ENCODE results near the gene LDLRAD4.

Gene LDLRAD4

GRCh38 chr18:13420969-13421686 is 202.6 kb downstream of the LDLRAD4 start:
- H3K27ac ChIP-seq (ENCODE audit: low read length, poor library complexity, severe bottlenecking) = no peak overlapping the region
- H3K23ac ChIP-seq (ENCODE audit: low read length in 2 of 2) = no peak overlapping the region
- DNase-seq = no peak
- no peak overlapping the region for H2BK15ac ChIP-seq (ENCODE audit: low read depth, poor library complexity, severe bottlenecking)
- no peaks in the 10 kb centered on the region for H3K4me1 ChIP-seq (ENCODE audit: control insufficient read depth, insufficient read depth, low read depth, low read length)
- no peaks in the 10 kb centered on the region for H3K9me3 ChIP-seq (ENCODE audit: control insufficient read depth, low read length)
- H3K36me3 ChIP-seq (ENCODE audit: control insufficient read depth in 1 of 2, insufficient read depth in 2 of 2, low read depth in 1 of 2, low read length in 2 of 2) = no peaks in the 10 kb centered on the region
- no peak overlapping the region for H2BK12ac ChIP-seq (ENCODE audit: low read length in 2 of 2)
- H2AK5ac ChIP-seq (ENCODE audit: low read length, severe bottlenecking) = no peak overlapping the region
- H3K27me3 ChIP-seq (ENCODE audit: control insufficient read depth in 1 of 2, insufficient read depth in 1 of 2, low read length in 2 of 2) = no peaks in the 10 kb centered on the region
- H2BK5ac ChIP-seq (ENCODE audit: low read depth, low read length, poor library complexity, severe bottlenecking) = no peak overlapping the region
- H4K91ac ChIP-seq (ENCODE audit: low read length) = no peak overlapping the region
- no peak overlapping the region for H3K14ac ChIP-seq (ENCODE audit: low read length in 2 of 2)
- WGBS = 87% methylated on average over 19 of the region's 19 CpGs
- no peak overlapping the region for H3K18ac ChIP-seq (ENCODE audit: low read depth in 1 of 2, low read length in 2 of 2)
- H3K79me1 ChIP-seq (replicated peaks; ENCODE audit: low read length, poor library complexity, severe bottlenecking) = no peaks in the 10 kb centered on the region
- H3K4ac ChIP-seq (ENCODE audit: low read depth in 1 of 2, low read length in 2 of 2) = no peak overlapping the region
- H3K9ac ChIP-seq (ENCODE audit: low read length) = no peak overlapping the region
- H2AFZ ChIP-seq (ENCODE audit: low read depth, low read length) = no peak overlapping the region
- H3K4me2 ChIP-seq (ENCODE audit: low read length, poor library complexity, severe bottlenecking) = no peak overlapping the region
- H2BK120ac ChIP-seq (ENCODE audit: low read depth, low read length) = no peak overlapping the region
- no peak overlapping the region for H3K4me3 ChIP-seq (ENCODE audit: insufficient read depth in 1 of 2, low read depth in 1 of 2, low read length in 2 of 2)
- no peak overlapping the region for H4K8ac ChIP-seq (ENCODE audit: low read length)

DNA sequence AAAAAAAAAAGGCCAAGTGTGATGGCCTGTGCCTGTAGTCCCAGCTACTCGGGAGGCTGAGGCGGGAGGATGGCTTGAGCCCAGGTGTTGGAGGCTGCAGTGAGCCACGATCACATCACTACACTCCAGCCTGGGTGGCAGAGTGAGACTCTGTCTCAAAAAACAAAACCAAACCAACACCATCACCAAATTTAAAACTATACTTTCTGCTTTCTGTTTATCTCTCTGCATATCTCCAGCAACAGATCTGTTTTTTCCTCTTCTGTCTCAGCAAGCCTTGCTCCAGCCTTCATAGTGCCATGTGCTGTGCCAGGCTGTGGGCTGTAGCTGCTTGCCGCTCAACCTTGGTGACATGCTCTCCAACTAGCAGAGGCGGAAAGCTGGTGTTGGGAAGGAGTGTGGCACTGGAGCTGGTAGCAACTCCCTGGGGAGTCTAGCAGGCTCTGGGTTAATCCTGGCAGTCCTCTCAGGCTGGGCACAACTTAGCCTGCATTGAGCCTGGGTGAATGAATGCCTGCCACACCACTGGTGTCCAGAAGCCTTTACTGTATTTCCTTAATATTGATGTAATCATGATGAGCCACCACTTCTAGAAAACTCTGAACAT is 204.1 kb downstream of the LDLRAD4 start:
- H2BK120ac ChIP-seq (ENCODE audit: low read depth, low read length) = no peak overlapping the region
- H3K36me3 ChIP-seq (ENCODE audit: control insufficient read depth in 1 of 2, insufficient read depth in 2 of 2, low read depth in 1 of 2, low read length in 2 of 2) = no peaks in the 10 kb centered on the region
- H3K4me1 ChIP-seq (ENCODE audit: control insufficient read depth, insufficient read depth, low read depth, low read length) = no peaks in the 10 kb centered on the region
- no peaks in the 10 kb centered on the region for H3K9me3 ChIP-seq (ENCODE audit: control insufficient read depth, low read length)
- H3K79me1 ChIP-seq (replicated peaks; ENCODE audit: low read length, poor library complexity, severe bottlenecking) = no peaks in the 10 kb centered on the region
- no peak overlapping the region for H2AK5ac ChIP-seq (ENCODE audit: low read length, severe bottlenecking)
- no peak overlapping the region for H3K9ac ChIP-seq (ENCODE audit: low read length)
- no peak overlapping the region for H3K4me3 ChIP-seq (ENCODE audit: insufficient read depth in 1 of 2, low read depth in 1 of 2, low read length in 2 of 2)
- H2BK5ac ChIP-seq (ENCODE audit: low read depth, low read length, poor library complexity, severe bottlenecking) = no peak overlapping the region
- no peak overlapping the region for H3K14ac ChIP-seq (ENCODE audit: low read length in 2 of 2)
- DNase-seq = no peak
- no peak overlapping the region for H2BK15ac ChIP-seq (ENCODE audit: low read depth, poor library complexity, severe bottlenecking)
- H3K18ac ChIP-seq (ENCODE audit: low read depth in 1 of 2, low read length in 2 of 2) = no peak overlapping the region
- 83% methylated on average over 5 of the region's 5 CpGs for WGBS
- no peak overlapping the region for H3K4ac ChIP-seq (ENCODE audit: low read depth in 1 of 2, low read length in 2 of 2)
- no peak overlapping the region for H4K91ac ChIP-seq (ENCODE audit: low read length)
- H3K23ac ChIP-seq (ENCODE audit: low read length in 2 of 2) = no peak overlapping the region
- H2BK12ac ChIP-seq (ENCODE audit: low read length in 2 of 2) = no peak overlapping the region
- no peak overlapping the region for H3K27ac ChIP-seq (ENCODE audit: low read length, poor library complexity, severe bottlenecking)
- no peak overlapping the region for H2AFZ ChIP-seq (ENCODE audit: low read depth, low read length)
- H4K8ac ChIP-seq (ENCODE audit: low read length) = no peak overlapping the region
- no peaks in the 10 kb centered on the region for H3K27me3 ChIP-seq (ENCODE audit: control insufficient read depth in 1 of 2, insufficient read depth in 1 of 2, low read length in 2 of 2)
- H3K4me2 ChIP-seq (ENCODE audit: low read length, poor library complexity, severe bottlenecking) = no peak overlapping the region

GRCh38 chr18:13423352-13423751 is 204.8 kb downstream of the LDLRAD4 start:
- no peak overlapping the region for H2AFZ ChIP-seq (ENCODE audit: low read depth, low read length)
- H2BK12ac ChIP-seq (ENCODE audit: low read length in 2 of 2) = no peak overlapping the region
- no peak overlapping the region for H2AK5ac ChIP-seq (ENCODE audit: low read length, severe bottlenecking)
- H3K23ac ChIP-seq (ENCODE audit: low read length in 2 of 2) = no peak overlapping the region
- H3K4me3 ChIP-seq (ENCODE audit: insufficient read depth in 1 of 2, low read depth in 1 of 2, low read length in 2 of 2) = no peak overlapping the region
- DNase-seq = no peak
- H3K9ac ChIP-seq (ENCODE audit: low read length) = no peak overlapping the region
- H3K4ac ChIP-seq (ENCODE audit: low read depth in 1 of 2, low read length in 2 of 2) = no peak overlapping the region
- no peak overlapping the region for H2BK120ac ChIP-seq (ENCODE audit: low read depth, low read length)
- H3K14ac ChIP-seq (ENCODE audit: low read length in 2 of 2) = no peak overlapping the region
- no peak overlapping the region for H3K4me2 ChIP-seq (ENCODE audit: low read length, poor library complexity, severe bottlenecking)
- no peak overlapping the region for H3K18ac ChIP-seq (ENCODE audit: low read depth in 1 of 2, low read length in 2 of 2)
- no peak overlapping the region for H3K27ac ChIP-seq (ENCODE audit: low read length, poor library complexity, severe bottlenecking)
- no peaks in the 10 kb centered on the region for H3K36me3 ChIP-seq (ENCODE audit: control insufficient read depth in 1 of 2, insufficient read depth in 2 of 2, low read depth in 1 of 2, low read length in 2 of 2)
- no peak overlapping the region for H4K91ac ChIP-seq (ENCODE audit: low read length)
- H3K79me1 ChIP-seq (replicated peaks; ENCODE audit: low read length, poor library complexity, severe bottlenecking) = no peaks in the 10 kb centered on the region
- WGBS = 86% methylated on average over 8 of the region's 9 CpGs
- no peak overlapping the region for H4K8ac ChIP-seq (ENCODE audit: low read length)
- H3K4me1 ChIP-seq (ENCODE audit: control insufficient read depth, insufficient read depth, low read depth, low read length) = peaks cover 3% of the 10 kb centered on the region
- H2BK5ac ChIP-seq (ENCODE audit: low read depth, low read length, poor library complexity, severe bottlenecking) = no peak overlapping the region
- no peak overlapping the region for H2BK15ac ChIP-seq (ENCODE audit: low read depth, poor library complexity, severe bottlenecking)
- no peaks in the 10 kb centered on the region for H3K9me3 ChIP-seq (ENCODE audit: control insufficient read depth, low read length)
- H3K27me3 ChIP-seq (ENCODE audit: control insufficient read depth in 1 of 2, insufficient read depth in 1 of 2, low read length in 2 of 2) = no peaks in the 10 kb centered on the region

DNA sequence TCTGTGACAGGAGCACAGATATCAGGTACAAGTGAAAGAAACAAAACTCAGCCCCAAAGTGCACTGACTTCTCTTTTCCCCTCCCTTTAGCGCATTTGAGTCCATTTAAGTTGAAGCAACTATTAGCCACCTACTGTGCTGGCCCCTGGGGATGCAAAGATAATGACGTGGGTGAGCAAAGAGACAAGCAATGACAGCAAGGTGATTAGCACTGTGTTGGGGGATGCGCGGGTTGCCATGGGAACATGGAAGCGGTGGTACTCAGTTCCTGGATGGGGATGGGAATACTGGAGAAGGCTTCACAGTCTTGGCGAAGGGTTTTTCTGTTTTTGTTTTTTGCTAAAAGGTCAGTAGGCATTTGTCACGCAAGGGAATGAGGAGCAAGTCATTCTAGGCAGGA is 205.8 kb downstream of the LDLRAD4 start:
- Histone ChIP-seq H2BK120ac (ENCODE audit: low read depth, low read length) (no peak overlapping the region), H3K27ac (ENCODE audit: low read length, poor library complexity, severe bottlenecking) (no peak overlapping the region), H3K27me3 (ENCODE audit: control insufficient read depth in 1 of 2, insufficient read depth in 1 of 2, low read length in 2 of 2) (no peaks in the 10 kb centered on the region), H3K23ac (ENCODE audit: low read length in 2 of 2) (no peak overlapping the region), H4K91ac (ENCODE audit: low read length) (no peak overlapping the region), H2BK12ac (ENCODE audit: low read length in 2 of 2) (no peak overlapping the region), H3K36me3 (ENCODE audit: control insufficient read depth in 1 of 2, insufficient read depth in 2 of 2, low read depth in 1 of 2, low read length in 2 of 2) (no peaks in the 10 kb centered on the region), H3K4me3 (ENCODE audit: insufficient read depth in 1 of 2, low read depth in 1 of 2, low read length in 2 of 2) (no peak overlapping the region), H3K9ac (ENCODE audit: low read length) (no peak overlapping the region), H2BK15ac (ENCODE audit: low read depth, poor library complexity, severe bottlenecking) (no peak overlapping the region), H3K4me2 (ENCODE audit: low read length, poor library complexity, severe bottlenecking) (no peak overlapping the region), H3K14ac (ENCODE audit: low read length in 2 of 2) (no peak overlapping the region), H3K18ac (ENCODE audit: low read depth in 1 of 2, low read length in 2 of 2) (no peak overlapping the region), H2BK5ac (ENCODE audit: low read depth, low read length, poor library complexity, severe bottlenecking) (no peak overlapping the region), H2AK5ac (ENCODE audit: low read length, severe bottlenecking) (no peak overlapping the region), H4K8ac (ENCODE audit: low read length) (no peak overlapping the region), H3K79me1 (replicated peaks; ENCODE audit: low read length, poor library complexity, severe bottlenecking) (no peaks in the 10 kb centered on the region), H2AFZ (ENCODE audit: low read depth, low read length) (no peak overlapping the region), H3K9me3 (ENCODE audit: control insufficient read depth, low read length) (no peaks in the 10 kb centered on the region), H3K4me1 (ENCODE audit: control insufficient read depth, insufficient read depth, low read depth, low read length) (peaks cover 3% of the 10 kb centered on the region), H3K4ac (ENCODE audit: low read depth in 1 of 2, low read length in 2 of 2) (no peak overlapping the region)
- 85% methylated on average over 7 of the region's 7 CpGs for WGBS
- DNase-seq = no peak

Measured in mesenchymal stem cell (in vitro differentiated cells and primary cell).